ENCODE measurements around the gene HYCC2. TPM values are rescaled to one million over a fixed set of nuclear protein-coding genes. Genes with fewer than 3 reads are reported as not detected.

Gene HYCC2
- total and polyA plus RNA-seq, 2 of the 8 experiments (the other 6 are each of a cell fraction or from before 2014, with no cell fraction given): 0.86 to 8.0 TPM

- 0 out of 2 replicates have a peak, but pooled peaks have one; percentile 44 for TF ChIP-seq GABPA (IDR thresholded peaks at IDR 0.05; ENCODE audit: borderline replicate concordance, insufficient read depth, low read length)
- TF ChIP-seq KDM5A (IDR thresholded peaks at IDR 0.05; ENCODE audit: low read length): no peak
- peak in 1 of 2 experiments; percentile 83; a peak in 2 of 3 replicates for TF ChIP-seq POLR2A (IDR thresholded peaks at IDR 0.05; ENCODE audit: control extremely low read depth in 1 of 2, low read depth in 2 of 2, low read length in 2 of 2)
- TF ChIP-seq ATF3 (IDR thresholded peaks at IDR 0.05; ENCODE audit: insufficient read depth, low read depth, low read length): no peak
- TF ChIP-seq PHF8 (conservative IDR thresholded peaks at IDR 0.05; ENCODE audit: low read depth, low read length): peak; percentile 79
- peak; percentile 68 for TF ChIP-seq KDM4A (IDR thresholded peaks at IDR 0.05; ENCODE audit: low read depth, low read length, severe bottlenecking)
Observed at GRCh38 chr2:201116115-201116958, 44.9 kb upstream of the HYCC2 start, which contains the start of gene CFLAR (continued).

Data from H1 (cell line).